ENCODE results near the gene IFFO2.

- TF ChIP-seq POLR2A (IDR thresholded peaks at IDR 0.05), result no peak
- no peak for TF ChIP-seq CTCF (IDR thresholded peaks at IDR 0.05)
These were observed 42.9 kb upstream of the IFFO2 start for GRCh38 chr1:18999359-18999758.
